Measurements from ENCODE around the gene PPP2R1B.

GRCh38 chr11:111691741-111692140 is 74.4 kb downstream of the PPP2R1B start:
- TF ChIP-seq TEAD4 (IDR thresholded peaks at IDR 0.05) (no peak), CREB1 (IDR thresholded peaks at IDR 0.05; ENCODE audit: low read depth) (no peak), EP300 (IDR thresholded peaks at IDR 0.05; ENCODE audit: borderline replicate concordance) (no peak), CEBPB (IDR thresholded peaks at IDR 0.05) (no peak), USF1 (IDR thresholded peaks at IDR 0.05) (no peak), MAX (IDR thresholded peaks at IDR 0.05) (no peak), TAF1 (IDR thresholded peaks at IDR 0.05; ENCODE audit: low read depth) (no peak), REST (IDR thresholded peaks at IDR 0.05; ENCODE audit: low read depth) (no peak), FOXM1 (IDR thresholded peaks at IDR 0.05; ENCODE audit: borderline replicate concordance, low read depth) (no peak), YY1 (IDR thresholded peaks at IDR 0.05; ENCODE audit: low read depth) (no peak), RAD21 (IDR thresholded peaks at IDR 0.05; ENCODE audit: low read depth) (no peak)
